Measurements from ENCODE around the gene CFAP119. TPM values are rescaled to one million over a fixed set of nuclear protein-coding genes. Genes with fewer than 3 reads are reported as not detected.

Gene CFAP119
- total and polyA plus RNA-seq, 2 experiments from 2014 or later, result 7.1 to 16.4 TPM

- DNase-seq (ENCODE audit: low read depth in 1 of 2, low spot score in 1 of 2), result peak; percentile 66 to 68
- TF ChIP-seq CTCF (IDR thresholded peaks at IDR 0.05; ENCODE audit: low read depth, low read length), result no peak
- H3K9me3 ChIP-seq (ENCODE audit: low read depth), result no peaks in the 10 kb centered on the region
- H3K4me1 ChIP-seq (ENCODE audit: low read depth), result peaks cover 25% of the 10 kb centered on the region
- H3K27me3 ChIP-seq, result no peaks in the 10 kb centered on the region
- H3K4me3 ChIP-seq, result no peak overlapping the region
- H3K27ac ChIP-seq, result peak overlapping the region; percentile 82
- H3K36me3 ChIP-seq, result peaks cover 25% of the 10 kb centered on the region
These were observed 16.8 kb upstream of the CFAP119 start for GRCh38 chr16:30778549-30779244.

- H3K9me3 ChIP-seq (ENCODE audit: low read depth), result no peaks in the 10 kb centered on the region
- peaks cover 18% of the 10 kb centered on the region for H3K36me3 ChIP-seq
- TF ChIP-seq CTCF (IDR thresholded peaks at IDR 0.05; ENCODE audit: low read depth, low read length), result no peak
- no peak overlapping the region for H3K4me3 ChIP-seq
- peak overlapping the region; percentile 82 for H3K27ac ChIP-seq
- no peaks in the 10 kb centered on the region for H3K27me3 ChIP-seq
- no peak for DNase-seq (ENCODE audit: low read depth in 1 of 2, low spot score in 1 of 2)
- H3K4me1 ChIP-seq (ENCODE audit: low read depth), result peaks cover 25% of the 10 kb centered on the region
These were observed 15.9 kb upstream of the CFAP119 start for GRCh38 chr16:30777591-30778297.

- Histone ChIP-seq H3K27me3 (no peaks in the 10 kb centered on the region), H3K9me3 (ENCODE audit: low read depth) (no peaks in the 10 kb centered on the region), H3K4me1 (ENCODE audit: low read depth) (peaks cover 25% of the 10 kb centered on the region), H3K4me3 (peak overlapping the region; percentile 81), H3K36me3 (peaks cover 19% of the 10 kb centered on the region), H3K27ac (peak overlapping the region; percentile 91)
- TF ChIP-seq CTCF (IDR thresholded peaks at IDR 0.05; ENCODE audit: low read depth, low read length), result no peak
- DNase-seq (ENCODE audit: low read depth in 1 of 2, low spot score in 1 of 2), result peak; percentile 86 to 88
These were observed 13.7 kb upstream of the CFAP119 start for GRCh38 chr16:30775392-30776188.

GRCh38 chr16:30775131-30775391, 13.2 kb upstream of the CFAP119 start:
- Histone ChIP-seq H3K4me3 (peak overlapping the region; percentile 81), H3K4me1 (ENCODE audit: low read depth) (peaks cover 25% of the 10 kb centered on the region), H3K27me3 (no peaks in the 10 kb centered on the region), H3K27ac (peak overlapping the region; percentile 91), H3K36me3 (peaks cover 24% of the 10 kb centered on the region), H3K9me3 (ENCODE audit: low read depth) (no peaks in the 10 kb centered on the region)
- no peak for DNase-seq (ENCODE audit: low read depth in 1 of 2, low spot score in 1 of 2)
- TF ChIP-seq CTCF (IDR thresholded peaks at IDR 0.05; ENCODE audit: low read depth, low read length), result no peak

GRCh38 chr16:30774367-30775130, 12.7 kb upstream of the CFAP119 start:
- peak overlapping the region; percentile 81 for H3K4me3 ChIP-seq
- H3K9me3 ChIP-seq (ENCODE audit: low read depth), result no peaks in the 10 kb centered on the region
- H3K27me3 ChIP-seq, result no peaks in the 10 kb centered on the region
- peaks cover 27% of the 10 kb centered on the region for H3K36me3 ChIP-seq
- H3K27ac ChIP-seq, result peak overlapping the region; percentile 91
- H3K4me1 ChIP-seq (ENCODE audit: low read depth), result peaks cover 25% of the 10 kb centered on the region
- no peak for TF ChIP-seq CTCF (IDR thresholded peaks at IDR 0.05; ENCODE audit: low read depth, low read length)
- DNase-seq (ENCODE audit: low read depth in 1 of 2, low spot score in 1 of 2), result no peak

Measured in cardiac muscle cell (in vitro differentiated cells and primary cell).